Ishikawa (cell line): ENCODE data around the gene SAT2.

Source experiments
- CEBPB ChIP-seq: IDR thresholded peaks from 2 replicates; pipeline ENCODE4 v1.6.1; 2012
- FOXM1 ChIP-seq: IDR thresholded peaks from 2 replicates; pipeline ENCODE4 v1.6.1; 2012; ENCODE audit warnings: low read depth, borderline replicate concordance
- NFIC ChIP-seq: IDR thresholded peaks from 2 replicates; pipeline ENCODE4 v1.6.1; 2012
- RAD21 ChIP-seq: IDR thresholded peaks from 2 replicates; pipeline ENCODE4 v1.6.1; 2012; ENCODE audit warnings: low read depth
- TAF1 ChIP-seq: IDR thresholded peaks from 2 replicates; pipeline ENCODE4 v1.6.1; 2012; ENCODE audit warnings: low read depth, mild to moderate bottlenecking
- TCF12 ChIP-seq: IDR thresholded peaks from 2 replicates; pipeline ENCODE4 v1.6.1; 2012; ENCODE audit warnings: low read depth
- TEAD4 ChIP-seq: IDR thresholded peaks from 2 replicates; pipeline ENCODE4 v1.6.1; 2012
- ZBTB7A ChIP-seq: IDR thresholded peaks from 2 replicates; pipeline ENCODE4 v1.6.1; 2012; ENCODE audit warnings: low read depth
- TF ChIP-seq, protein P1 (sequence below): IDR thresholded peaks from 2 replicates; pipeline ENCODE4 v1.6.1; 2012; ENCODE audit warnings: low read depth, mild to moderate bottlenecking
- TF ChIP-seq, protein P2 (sequence below): IDR thresholded peaks from 2 replicates; pipeline ENCODE4 v1.6.1; 2012

DNA sequence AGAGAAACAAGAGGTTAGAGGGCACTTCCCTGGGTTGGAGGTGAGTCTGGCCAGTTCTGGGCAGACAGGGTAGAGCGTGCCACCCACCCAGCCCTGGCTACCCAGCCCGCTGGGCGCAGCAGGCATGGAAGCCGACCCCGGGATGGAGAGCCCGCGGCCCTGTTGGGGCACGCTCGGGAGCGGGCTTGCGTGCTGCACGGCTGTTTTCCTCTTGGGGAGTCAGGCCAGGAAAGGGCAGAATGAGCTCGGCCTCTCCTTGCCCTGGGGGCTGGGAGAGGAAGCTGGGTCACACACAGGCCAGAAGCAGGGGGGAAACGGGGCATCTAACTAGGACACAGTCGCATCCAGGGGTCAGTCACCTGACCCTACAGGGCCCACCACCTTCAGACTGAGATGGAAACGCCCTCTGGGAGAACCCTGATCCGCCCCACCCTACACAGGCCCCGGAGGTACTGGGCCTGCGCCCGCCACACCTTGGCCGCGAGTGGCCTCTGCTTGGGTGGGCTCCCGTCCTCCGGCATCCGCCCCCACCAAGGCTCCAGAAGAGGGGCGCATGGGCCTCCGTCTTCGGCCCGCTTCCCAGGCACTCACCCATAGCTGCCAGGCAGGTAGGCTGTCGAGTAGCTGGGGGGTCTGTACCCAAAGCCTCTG, 38.9 kb downstream of the SAT2 start:
- TF ChIP-seq CEBPB, result no peak
- no peak for TF ChIP-seq TAF1
- no peak for TF ChIP-seq TCF12
- TF ChIP-seq ZBTB7A, result no peak
- TF ChIP-seq, protein P1, sequence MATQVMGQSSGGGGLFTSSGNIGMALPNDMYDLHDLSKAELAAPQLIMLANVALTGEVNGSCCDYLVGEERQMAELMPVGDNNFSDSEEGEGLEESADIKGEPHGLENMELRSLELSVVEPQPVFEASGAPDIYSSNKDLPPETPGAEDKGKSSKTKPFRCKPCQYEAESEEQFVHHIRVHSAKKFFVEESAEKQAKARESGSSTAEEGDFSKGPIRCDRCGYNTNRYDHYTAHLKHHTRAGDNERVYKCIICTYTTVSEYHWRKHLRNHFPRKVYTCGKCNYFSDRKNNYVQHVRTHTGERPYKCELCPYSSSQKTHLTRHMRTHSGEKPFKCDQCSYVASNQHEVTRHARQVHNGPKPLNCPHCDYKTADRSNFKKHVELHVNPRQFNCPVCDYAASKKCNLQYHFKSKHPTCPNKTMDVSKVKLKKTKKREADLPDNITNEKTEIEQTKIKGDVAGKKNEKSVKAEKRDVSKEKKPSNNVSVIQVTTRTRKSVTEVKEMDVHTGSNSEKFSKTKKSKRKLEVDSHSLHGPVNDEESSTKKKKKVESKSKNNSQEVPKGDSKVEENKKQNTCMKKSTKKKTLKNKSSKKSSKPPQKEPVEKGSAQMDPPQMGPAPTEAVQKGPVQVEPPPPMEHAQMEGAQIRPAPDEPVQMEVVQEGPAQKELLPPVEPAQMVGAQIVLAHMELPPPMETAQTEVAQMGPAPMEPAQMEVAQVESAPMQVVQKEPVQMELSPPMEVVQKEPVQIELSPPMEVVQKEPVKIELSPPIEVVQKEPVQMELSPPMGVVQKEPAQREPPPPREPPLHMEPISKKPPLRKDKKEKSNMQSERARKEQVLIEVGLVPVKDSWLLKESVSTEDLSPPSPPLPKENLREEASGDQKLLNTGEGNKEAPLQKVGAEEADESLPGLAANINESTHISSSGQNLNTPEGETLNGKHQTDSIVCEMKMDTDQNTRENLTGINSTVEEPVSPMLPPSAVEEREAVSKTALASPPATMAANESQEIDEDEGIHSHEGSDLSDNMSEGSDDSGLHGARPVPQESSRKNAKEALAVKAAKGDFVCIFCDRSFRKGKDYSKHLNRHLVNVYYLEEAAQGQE, result no peak
- no peak for TF ChIP-seq TEAD4
- TF ChIP-seq RAD21, result no peak
- TF ChIP-seq NFIC, result no peak
- no peak for TF ChIP-seq FOXM1
- TF ChIP-seq, protein P2, sequence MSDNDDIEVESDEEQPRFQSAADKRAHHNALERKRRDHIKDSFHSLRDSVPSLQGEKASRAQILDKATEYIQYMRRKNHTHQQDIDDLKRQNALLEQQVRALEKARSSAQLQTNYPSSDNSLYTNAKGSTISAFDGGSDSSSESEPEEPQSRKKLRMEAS, result no peak
